Peyer's patch (tissue), 4 donors: Measurements from ENCODE around the gene ADRA2C.

Experiments used
- CTCF ChIP-seq, 6 experiments: fragments of 450-650 bp in 4 of 6; fragments of 200-600 bp in 2 of 6; sonication (generic) in 1 of 6; IDR thresholded peaks; one replicate each; pipeline ENCODE4 v1.5.1; 2017 to 2019; ENCODE audit warnings: antibody characterized with exemption in 6 of 6, mild to moderate bottlenecking in 3 of 6, moderate library complexity in 1 of 6
- POLR2A ChIP-seq, 2 donors: fragments of 450-650 bp; IDR thresholded peaks; one replicate each; pipeline ENCODE4 v1.5.1; 2017; ENCODE audit warnings: antibody characterized with exemption in 2 of 2, mild to moderate bottlenecking in 2 of 2, moderate library complexity in 2 of 2

DNA sequence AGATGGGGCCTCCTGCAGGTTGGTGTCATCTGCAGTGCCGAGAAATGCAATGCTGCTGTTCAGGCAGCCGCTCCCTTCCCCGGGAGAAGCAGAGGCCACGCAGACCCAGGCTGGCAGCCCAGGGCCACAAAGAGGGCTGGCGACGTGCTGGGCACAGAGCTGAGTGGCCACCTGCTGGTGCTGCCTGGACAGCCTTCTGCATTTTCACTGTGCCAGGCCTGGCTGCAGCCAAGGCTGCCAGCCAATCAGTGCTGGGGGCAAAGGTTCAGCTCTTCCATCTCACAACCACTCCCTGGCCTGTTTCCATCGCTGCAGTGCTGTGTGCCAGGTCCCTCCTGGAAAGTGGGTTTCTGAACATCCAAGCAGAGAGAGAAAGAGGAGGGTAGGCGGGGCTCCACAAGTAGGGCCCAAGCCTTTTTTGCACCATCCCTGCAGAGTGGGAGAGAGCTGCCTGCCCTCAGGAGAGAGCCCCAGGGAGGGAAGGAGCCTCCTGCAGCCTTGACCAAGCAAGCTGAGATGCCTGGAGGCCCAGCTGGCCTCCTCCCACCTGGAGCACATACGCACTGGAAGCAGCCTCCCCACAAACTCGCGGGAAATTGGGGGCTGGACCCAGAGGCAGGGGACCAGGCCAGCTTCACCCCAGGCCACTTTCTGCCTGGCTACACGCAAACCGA, 20.1 kb downstream of the ADRA2C start:
- no peak for TF ChIP-seq POLR2A (IDR thresholded peaks at IDR 0.05)
- peak in 3 of 6 experiments; percentile 34 to 55 (median 44) for TF ChIP-seq CTCF (IDR thresholded peaks at IDR 0.05)
